Left lung (tissue), 10 donors: ENCODE measurements around the gene SLC22A23. TPM values are rescaled to one million over a fixed set of nuclear protein-coding genes. Genes with fewer than 3 reads are reported as not detected.

Experiments used
- ATAC-seq: fragments of 200-7000 bp; cut with Tn5 transposase; one replicate; pipeline ENCODE4 v1.9.1; 2020; ENCODE audit warnings: moderate library complexity
- DNase-seq, 4 donors: peaks; one replicate each; pipeline ENCODE4 v3.0.0-alpha.2; 2013 to 2020
- H3K27ac ChIP-seq, 2 donors: fragments of 200-600 bp; sonication (generic) in 1 of 2; one replicate each; pipeline versions ENCODE4 v1.5.0 to v1.8.0; 2020 to 2021
- H3K27me3 ChIP-seq, 2 donors: fragments of 200-600 bp; sonication (generic) in 1 of 2; one replicate each; pipeline versions ENCODE4 v1.5.0 to v1.8.0; 2020 to 2021
- H3K36me3 ChIP-seq, 2 donors: fragments of 200-600 bp; sonication (generic) in 1 of 2; one replicate each; pipeline versions ENCODE4 v1.5.0 to v1.8.0; 2020 to 2021
- H3K4me1 ChIP-seq, 2 donors: fragments of 200-600 bp; one replicate each; pipeline ENCODE4 v1.8.0; 2021
- H3K4me3 ChIP-seq, 2 donors: fragments of 200-600 bp; sonication (generic) in 1 of 2; one replicate each; pipeline versions ENCODE4 v1.5.0 to v1.8.0; 2020 to 2021; ENCODE audit warnings: mild to moderate bottlenecking in 1 of 2
- H3K9me3 ChIP-seq, 2 donors: fragments of 200-600 bp; sonication (generic) in 1 of 2; one replicate each; pipeline versions ENCODE4 v1.5.0 to v1.8.0; 2020 to 2021
- CTCF ChIP-seq, 2 donors: fragments of 200-600 bp; sonication (generic) in 1 of 2; IDR thresholded peaks; one replicate each; pipeline versions ENCODE4 v1.5.0 to v1.8.0; 2021; ENCODE audit warnings: antibody characterized with exemption in 2 of 2
- intact Hi-C, 2 donors: fragments of 100-400 bp; cut with DNase I; formaldehyde crosslinking; loops; one replicate each; pipeline versions ENCODE4 v1.11.2 to v1.14.2; 2022
- polyA plus RNA-seq, 6 donors: library from polyadenylated mRNA; unstranded; fragments of 120-200 nt; gene quantifications; one replicate each; pipeline ENCODE4 v1.2.1, GENCODE V29; 2013; ENCODE audit not compliant: insufficient read length in 6 of 6
- total RNA-seq, 2 donors: library from RNA; stranded (reverse); fragmentation: NEBNext Ultra II Directional; extraction: Animal tissue kit (Norgen Biotek cat#: 25700); gene quantifications; one replicate each; pipeline ENCODE4 v1.2.1, GENCODE V29; 2021
- donor health status: DM: no; HTN: yes; CAD: no.
- donor health status: DM: no; HTN: no; CAD: no.

SLC22A23 gene
- total and polyA plus RNA-seq, 8 donors = 19.7 to 31.2 (median 23.9) TPM

GRCh38 chr6:3398755-3399696, 57.8 kb downstream of the SLC22A23 start:
- no peaks in the 10 kb centered on the region for H3K27me3 ChIP-seq
- no peak overlapping the region for H3K27ac ChIP-seq
- no peaks in the 10 kb centered on the region for H3K9me3 ChIP-seq
- ATAC-seq (no peak), DNase-seq (no peak)
- peaks cover 4 to 10% of the 10 kb centered on the region in 2 donors for H3K4me1 ChIP-seq
- no peaks in the 10 kb centered on the region for H3K36me3 ChIP-seq
- no peak for TF ChIP-seq CTCF (IDR thresholded peaks at IDR 0.05)
- no peak overlapping the region for H3K4me3 ChIP-seq
- intact Hi-C loops = no loop called here

DNA sequence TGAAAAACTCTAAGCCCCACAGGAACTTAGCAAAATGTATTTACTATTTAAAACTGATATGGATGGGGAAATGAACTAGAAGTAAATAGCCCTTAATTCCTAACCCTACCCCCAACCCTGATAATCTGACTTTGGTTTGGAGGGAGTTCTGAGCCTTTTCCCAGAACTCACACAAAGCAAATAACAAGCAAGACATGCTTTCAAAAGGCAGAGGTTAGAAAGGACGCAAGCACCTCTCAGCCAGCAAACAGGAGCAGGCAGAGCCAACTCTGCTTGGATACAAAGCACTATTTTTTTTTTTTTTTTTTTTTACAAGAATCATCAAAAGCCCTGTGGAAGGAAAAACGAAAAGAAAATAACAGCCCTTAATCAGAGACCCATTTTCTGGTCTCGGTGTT, 58.7 kb downstream of the SLC22A23 start:
- ATAC-seq = peak; percentile 14
- intact Hi-C loops = no loop called here

GRCh38 chr6:3397229-3398164, 59.4 kb downstream of the SLC22A23 start:
- Histone ChIP-seq H3K27ac (no peak overlapping the region), H3K36me3 (no peaks in the 10 kb centered on the region), H3K4me1 (peaks cover 0 to 4% of the 10 kb centered on the region in 2 donors), H3K9me3 (no peaks in the 10 kb centered on the region), H3K4me3 (no peak overlapping the region), H3K27me3 (no peaks in the 10 kb centered on the region)
- ATAC-seq = no peak
- DNase-seq = no peak
- intact Hi-C loops = no loop called here
- TF ChIP-seq CTCF (IDR thresholded peaks at IDR 0.05) = no peak

More for the DNA sequence above, 58.7 kb downstream of the SLC22A23 start:
- Histone ChIP-seq H3K36me3 (no peaks in the 10 kb centered on the region), H3K27ac (no peak overlapping the region), H3K9me3 (no peaks in the 10 kb centered on the region), H3K27me3 (no peaks in the 10 kb centered on the region), H3K4me3 (no peak overlapping the region), H3K4me1 (peaks cover 4 to 6% of the 10 kb centered on the region in 2 donors)
- DNase-seq = no peak
- no peak for TF ChIP-seq CTCF (IDR thresholded peaks at IDR 0.05)

- Histone ChIP-seq H3K36me3 (no peaks in the 10 kb centered on the region), H3K27ac (no peak overlapping the region), H3K4me3 (no peak overlapping the region), H3K27me3 (no peaks in the 10 kb centered on the region), H3K4me1 (peaks cover 0 to 4% of the 10 kb centered on the region in 2 donors), H3K9me3 (no peaks in the 10 kb centered on the region)
- DNase-seq (no peak), ATAC-seq (no peak)
- intact Hi-C loops = no loop called here
- no peak for TF ChIP-seq CTCF (IDR thresholded peaks at IDR 0.05)
Measured at GRCh38 chr6:3396503-3397180, 60.2 kb downstream of the SLC22A23 start.
